DMS79 (cell line): Measurements from ENCODE around the gene UBFD1.
"Not testable (repeated sequence)": the region's sequence is repeated elsewhere in the genome, so short reads cannot be mapped to it uniquely, and the experiment has no call there.

Experiments
- DNase-seq: peaks from one replicate; lab custom pipeline; 2025; lab: John Stamatoyannopoulos, UW

The UBFD1 gene

GRCh38 chr16:23567602-23568001 is 10.1 kb downstream of the UBFD1 start:
- DNase-seq, result no peak

GRCh38 chr16:23570992-23571632 is 13.6 kb downstream of the UBFD1 start:
- no peak for DNase-seq

- no peak for DNase-seq
These were observed 14.4 kb downstream of the UBFD1 start for GRCh38 chr16:23571895-23572294.

GRCh38 chr16:23572394-23572793 is 14.9 kb downstream of the UBFD1 start:
- DNase-seq, result no peak

- no peak for DNase-seq
These were observed 16.3 kb downstream of the UBFD1 start for GRCh38 chr16:23573817-23574216.

DNA sequence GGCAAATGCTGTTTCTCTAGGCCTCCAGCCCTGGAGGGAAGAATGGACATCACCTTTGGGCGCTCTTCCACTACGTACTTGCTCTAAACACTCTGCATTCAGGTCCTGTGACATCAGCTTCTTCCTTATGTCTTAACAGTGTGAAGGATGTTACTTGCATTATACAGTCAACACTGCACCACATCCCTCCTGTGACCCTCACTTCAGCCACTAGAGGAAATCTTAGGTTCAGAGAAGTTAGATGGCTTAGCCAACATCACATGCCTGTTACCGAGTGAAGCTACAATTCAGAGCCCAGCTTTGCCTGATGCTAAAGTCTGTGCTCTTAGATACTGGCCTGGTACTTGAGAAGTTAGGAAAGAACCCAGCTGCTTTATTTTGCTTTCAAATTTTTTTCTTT is 18.3 kb downstream of the UBFD1 start:
- no peak for DNase-seq

- DNase-seq, result no peak
These were observed 20.0 kb downstream of the UBFD1 start for GRCh38 chr16:23577493-23577892.

DNA sequence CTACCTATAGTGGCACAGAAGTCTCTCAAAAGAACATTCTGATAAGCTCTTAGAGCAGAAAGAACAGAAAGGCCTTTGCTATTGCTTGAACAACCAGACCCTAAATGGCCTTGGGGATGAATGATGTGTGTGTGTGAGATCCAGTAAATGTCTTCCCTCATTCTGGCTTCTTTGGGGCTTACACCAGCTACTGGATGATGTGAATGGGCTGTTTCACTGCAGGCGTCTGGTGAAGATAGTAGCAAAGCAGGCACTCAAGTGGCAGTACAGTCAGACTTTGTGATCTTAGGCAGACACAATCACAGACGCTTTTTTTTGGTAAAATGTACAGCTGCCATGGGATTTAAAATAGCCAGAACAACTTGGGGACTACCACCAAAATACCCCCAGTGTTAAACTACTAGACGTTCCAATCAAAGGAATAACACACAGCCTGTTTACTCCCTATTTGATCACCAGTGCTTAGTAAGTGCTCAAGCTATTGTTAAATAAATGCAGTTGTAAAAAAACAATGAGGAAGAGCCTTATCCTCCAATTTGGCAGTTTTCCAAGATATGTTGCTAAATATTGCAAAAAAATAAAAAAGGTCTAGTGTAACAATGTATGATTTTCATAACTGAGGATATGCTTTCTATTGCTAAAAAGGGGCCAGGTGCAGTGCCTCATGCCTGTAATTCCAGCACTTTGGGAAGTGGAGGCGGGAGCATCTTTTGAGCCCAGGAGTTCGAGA is 20.7 kb downstream of the UBFD1 start:
- DNase-seq, result no peak

- DNase-seq, result no peak
These were observed 21.8 kb downstream of the UBFD1 start for GRCh38 chr16:23579371-23579770.

DNA sequence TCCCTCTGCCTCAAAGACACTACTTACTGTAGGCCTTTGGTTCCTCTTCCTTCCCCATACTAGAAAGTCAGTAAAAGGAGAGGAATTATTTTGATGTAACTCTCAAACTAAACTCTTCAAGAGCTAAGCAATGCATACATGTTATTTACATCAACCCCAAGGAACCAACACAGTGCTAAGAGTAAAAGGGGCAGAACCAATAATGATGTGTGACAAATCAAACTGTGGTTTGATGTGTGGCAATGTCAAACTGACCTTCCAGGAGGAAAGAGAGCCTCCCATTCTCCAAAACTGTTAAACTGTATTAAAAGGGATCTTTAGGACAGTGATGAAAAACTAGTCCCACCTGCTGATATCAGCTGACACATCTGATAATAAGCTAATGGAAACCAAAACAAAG is 22.9 kb downstream of the UBFD1 start:
- DNase-seq, result no peak

DNA sequence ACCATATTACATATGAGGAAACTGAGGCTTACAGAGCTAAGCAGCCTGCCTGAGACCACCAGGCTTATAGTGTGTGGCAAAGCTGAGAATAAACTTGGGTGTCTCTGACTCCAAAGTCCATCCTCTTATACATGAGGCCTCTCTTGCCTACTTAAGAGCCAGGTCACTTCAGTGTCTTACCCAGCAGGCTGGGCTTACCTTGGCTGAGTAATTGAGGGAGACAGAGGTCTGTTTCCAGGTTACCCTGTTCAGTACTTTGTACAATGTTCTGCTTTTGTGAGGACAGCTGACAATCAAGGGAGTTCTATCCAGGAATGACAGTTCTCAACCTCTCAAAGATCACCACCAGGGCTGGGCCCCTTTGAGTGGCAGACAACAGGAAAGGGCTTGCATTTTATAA is 24.2 kb downstream of the UBFD1 start:
- no peak for DNase-seq

- not testable (repeated sequence) for DNase-seq
These were observed 25.7 kb downstream of the UBFD1 start for GRCh38 chr16:23583271-23583670.

GRCh38 chr16:23584186-23585076 is 26.9 kb downstream of the UBFD1 start:
- no peak for DNase-seq

GRCh38 chr16:23587726-23588125 is 30.2 kb downstream of the UBFD1 start:
- no peak for DNase-seq

GRCh38 chr16:23590181-23590580 is 32.7 kb downstream of the UBFD1 start:
- DNase-seq, result no peak

DNA sequence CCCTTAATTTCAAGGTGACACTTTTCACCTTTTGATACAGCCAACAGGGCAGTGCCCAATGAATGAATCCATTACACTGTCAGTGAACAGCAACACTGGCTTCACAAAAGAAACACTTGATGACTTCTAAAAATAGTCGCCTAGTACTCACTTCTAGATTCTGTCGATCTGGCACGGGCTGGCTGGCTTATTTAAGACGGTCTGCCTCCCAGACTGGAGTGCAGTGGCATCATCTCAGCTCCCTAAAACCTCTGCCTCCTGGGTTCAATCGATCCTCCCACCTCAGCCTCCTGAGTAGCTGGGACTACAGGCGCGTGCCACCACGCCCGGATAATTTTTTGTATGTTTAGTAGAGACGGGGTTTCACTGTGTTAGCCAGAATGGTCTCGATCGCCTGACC is 36.7 kb downstream of the UBFD1 start:
- DNase-seq, result no peak

GRCh38 chr16:23595246-23595950 is 37.9 kb downstream of the UBFD1 start:
- DNase-seq, result no peak

DNA sequence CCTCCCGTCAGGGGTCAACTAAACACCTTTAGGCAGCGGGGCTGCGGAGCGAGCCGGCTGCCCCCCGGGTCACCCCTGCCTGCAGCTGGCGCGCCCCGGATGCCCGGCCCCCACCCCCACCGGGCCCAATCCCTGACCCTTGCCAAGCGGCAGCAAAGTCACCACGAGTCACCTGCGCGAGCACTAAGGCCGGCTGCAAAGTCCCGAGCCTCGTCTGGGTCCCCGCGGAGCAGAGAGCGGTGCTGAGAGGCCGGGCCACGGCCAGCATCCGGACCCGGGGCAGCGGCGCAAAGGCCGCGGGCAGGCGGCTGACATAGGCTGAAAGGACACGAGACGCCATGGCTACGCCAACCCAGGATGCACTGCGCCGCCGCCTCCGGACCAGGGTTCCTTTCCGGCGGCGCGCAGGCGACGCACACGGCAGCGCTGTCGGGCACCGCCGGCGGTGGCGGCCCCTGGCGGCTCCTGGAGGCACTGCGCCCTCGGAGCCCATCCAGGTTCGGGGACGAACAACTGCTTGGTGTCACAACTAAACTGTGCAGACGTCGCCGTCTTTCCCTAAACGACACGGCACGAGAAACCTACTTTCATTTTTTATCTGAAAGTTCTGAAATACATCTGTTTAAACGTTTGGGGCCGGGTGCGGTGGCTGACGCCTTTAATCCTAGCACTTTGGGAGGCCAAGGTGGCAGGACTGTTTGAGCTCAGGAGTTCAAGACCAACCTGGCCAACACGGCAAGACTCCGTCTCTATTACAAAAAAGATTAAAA is 38.6 kb downstream of the UBFD1 start, which contains the start of gene NDUFAB1:
Gene NDUFAB1 (minus strand): TSS at position 366 of the 770 bp plus-strand sequence. CDS start 26 bp downstream, at position 340.
- peak; percentile 51 for DNase-seq

DNA sequence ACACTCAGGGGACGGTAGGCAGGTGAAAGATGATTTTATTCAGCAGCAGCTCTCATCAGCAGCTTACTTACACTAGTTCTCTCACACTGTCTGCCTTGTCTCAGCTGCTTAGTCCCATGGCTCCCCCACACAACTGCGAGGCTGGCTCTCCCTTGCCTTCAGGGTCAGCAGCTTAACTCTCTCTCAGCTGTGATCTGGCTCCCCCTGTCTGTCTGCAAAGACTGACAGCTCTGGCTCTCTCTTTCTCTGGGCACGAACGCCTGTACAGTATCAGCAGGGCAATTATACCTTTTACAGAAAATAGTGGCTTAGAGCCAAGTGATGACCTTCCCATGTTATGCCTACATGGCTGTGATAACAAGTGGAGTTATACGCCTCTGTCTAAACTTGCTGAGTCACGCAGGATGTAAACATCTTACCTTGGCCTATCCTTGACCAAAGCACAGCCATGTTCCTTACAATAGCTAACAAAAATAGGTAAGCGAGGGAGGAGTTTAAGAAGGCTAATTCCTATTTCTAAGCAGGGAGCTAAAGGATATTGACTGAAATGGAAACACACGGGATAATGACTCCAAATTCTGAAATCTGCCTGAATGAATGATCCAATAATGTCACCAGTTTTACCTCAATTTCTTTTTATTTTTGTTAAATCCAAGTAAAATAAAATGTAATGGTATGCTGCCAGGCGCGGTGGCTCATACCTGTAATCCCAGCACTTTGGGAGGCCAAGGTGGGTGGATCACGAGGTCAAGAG is 39.7 kb downstream of the UBFD1 start:
- no peak for DNase-seq

- no peak for DNase-seq
These were observed 50.2 kb downstream of the UBFD1 start for GRCh38 chr16:23607726-23608125.
